ENCODE results near the gene AHI1. TPM values are rescaled to one million over a fixed set of nuclear protein-coding genes. Genes with fewer than 3 reads are reported as not detected.

AHI1 gene
- total RNA-seq, 1 donor from 2014 or later = 9.3 TPM

DNA sequence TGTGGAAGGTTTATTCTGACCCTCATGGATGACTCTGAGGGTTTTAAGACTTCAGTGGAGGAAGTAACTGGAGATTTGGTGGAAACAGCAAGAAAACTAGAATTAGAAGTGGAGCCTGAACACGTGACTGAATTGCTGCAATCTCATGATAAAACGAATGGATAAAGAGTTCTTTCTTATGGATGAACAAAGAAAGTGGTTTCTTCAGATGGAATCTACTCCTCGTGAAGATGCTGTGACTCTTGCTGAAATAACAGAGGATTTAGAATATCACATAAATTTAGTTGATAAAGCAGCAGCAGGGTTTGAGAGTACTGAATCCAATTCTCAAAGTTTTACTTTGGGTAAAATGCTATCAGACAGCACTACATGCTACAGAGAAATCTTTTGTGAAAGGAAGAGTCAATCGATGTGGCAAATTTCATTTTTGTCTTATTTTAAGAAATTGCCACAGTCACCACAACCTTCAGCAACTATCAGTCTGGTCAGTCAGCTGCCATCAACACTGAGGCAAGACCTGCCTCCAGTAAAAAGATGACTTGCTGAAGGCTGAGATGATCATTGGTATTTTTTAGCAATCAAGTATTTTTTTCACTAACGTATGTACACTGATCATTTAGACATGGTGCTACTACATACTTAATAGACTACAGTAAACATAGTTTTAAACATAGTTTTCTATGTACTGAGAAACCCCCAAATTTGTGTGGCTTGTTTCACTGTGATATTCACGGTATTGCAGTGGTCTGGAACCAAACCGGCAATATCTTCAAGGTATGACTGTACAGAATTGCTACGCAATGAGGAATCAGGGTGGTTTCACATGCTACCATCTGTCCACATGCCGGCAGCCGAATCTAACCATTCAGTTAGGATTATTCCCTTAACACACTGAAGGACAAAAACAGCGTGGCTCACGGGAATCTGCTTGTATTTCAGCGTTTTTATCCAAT lies 167.4 kb downstream of the AHI1 start:
- H3K36me3 ChIP-seq = peaks cover 8% of the 10 kb centered on the region

DNA sequence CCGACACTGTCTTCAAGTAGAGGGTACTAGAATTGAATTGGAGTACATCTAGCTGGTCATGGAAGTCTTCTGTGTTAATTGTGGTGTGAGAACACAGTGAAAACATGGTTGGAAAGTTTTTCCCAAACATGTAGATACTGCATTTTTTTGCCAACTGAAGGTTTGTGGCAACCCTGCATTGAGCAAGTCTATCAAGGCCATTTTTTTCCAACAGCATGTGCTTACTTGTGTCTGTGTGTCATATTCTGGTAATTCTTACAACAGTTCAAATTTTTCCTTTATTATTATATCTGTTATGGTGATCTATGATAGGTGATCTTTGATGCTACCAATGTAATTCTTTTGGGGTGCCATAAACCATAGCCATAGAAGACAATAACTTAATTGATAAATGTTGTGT lies 169.4 kb downstream of the AHI1 start:
- H3K27me3 ChIP-seq (ENCODE audit: low read depth) = no peaks in the 10 kb centered on the region
- TF ChIP-seq, protein P1, sequence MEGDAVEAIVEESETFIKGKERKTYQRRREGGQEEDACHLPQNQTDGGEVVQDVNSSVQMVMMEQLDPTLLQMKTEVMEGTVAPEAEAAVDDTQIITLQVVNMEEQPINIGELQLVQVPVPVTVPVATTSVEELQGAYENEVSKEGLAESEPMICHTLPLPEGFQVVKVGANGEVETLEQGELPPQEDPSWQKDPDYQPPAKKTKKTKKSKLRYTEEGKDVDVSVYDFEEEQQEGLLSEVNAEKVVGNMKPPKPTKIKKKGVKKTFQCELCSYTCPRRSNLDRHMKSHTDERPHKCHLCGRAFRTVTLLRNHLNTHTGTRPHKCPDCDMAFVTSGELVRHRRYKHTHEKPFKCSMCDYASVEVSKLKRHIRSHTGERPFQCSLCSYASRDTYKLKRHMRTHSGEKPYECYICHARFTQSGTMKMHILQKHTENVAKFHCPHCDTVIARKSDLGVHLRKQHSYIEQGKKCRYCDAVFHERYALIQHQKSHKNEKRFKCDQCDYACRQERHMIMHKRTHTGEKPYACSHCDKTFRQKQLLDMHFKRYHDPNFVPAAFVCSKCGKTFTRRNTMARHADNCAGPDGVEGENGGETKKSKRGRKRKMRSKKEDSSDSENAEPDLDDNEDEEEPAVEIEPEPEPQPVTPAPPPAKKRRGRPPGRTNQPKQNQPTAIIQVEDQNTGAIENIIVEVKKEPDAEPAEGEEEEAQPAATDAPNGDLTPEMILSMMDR (IDR thresholded peaks at IDR 0.05; ENCODE audit: borderline replicate concordance) = no peak
- no peak for DNase-seq
- no peak overlapping the region for H3K4me3 ChIP-seq
- no peak overlapping the region for H3K27ac ChIP-seq (replicated peaks)
- intact Hi-C loops (cut with micrococcal nuclease) = no loop called here
- peaks cover 8% of the 10 kb centered on the region for H3K9me3 ChIP-seq (replicated peaks)
- peaks cover 8% of the 10 kb centered on the region for H3K36me3 ChIP-seq
- H3K4me1 ChIP-seq = no peaks in the 10 kb centered on the region

More for the DNA sequence above, 167.4 kb downstream of the AHI1 start:
- Histone ChIP-seq H3K9me3 (replicated peaks) (peaks cover 8% of the 10 kb centered on the region), H3K4me1 (no peaks in the 10 kb centered on the region), H3K27me3 (ENCODE audit: low read depth) (no peaks in the 10 kb centered on the region), H3K4me3 (no peak overlapping the region), H3K27ac (replicated peaks) (no peak overlapping the region)
- intact Hi-C loops (cut with micrococcal nuclease) = no loop called here
- TF ChIP-seq, protein P1 (IDR thresholded peaks at IDR 0.05; ENCODE audit: borderline replicate concordance) = no peak
- no peak for DNase-seq

DNA sequence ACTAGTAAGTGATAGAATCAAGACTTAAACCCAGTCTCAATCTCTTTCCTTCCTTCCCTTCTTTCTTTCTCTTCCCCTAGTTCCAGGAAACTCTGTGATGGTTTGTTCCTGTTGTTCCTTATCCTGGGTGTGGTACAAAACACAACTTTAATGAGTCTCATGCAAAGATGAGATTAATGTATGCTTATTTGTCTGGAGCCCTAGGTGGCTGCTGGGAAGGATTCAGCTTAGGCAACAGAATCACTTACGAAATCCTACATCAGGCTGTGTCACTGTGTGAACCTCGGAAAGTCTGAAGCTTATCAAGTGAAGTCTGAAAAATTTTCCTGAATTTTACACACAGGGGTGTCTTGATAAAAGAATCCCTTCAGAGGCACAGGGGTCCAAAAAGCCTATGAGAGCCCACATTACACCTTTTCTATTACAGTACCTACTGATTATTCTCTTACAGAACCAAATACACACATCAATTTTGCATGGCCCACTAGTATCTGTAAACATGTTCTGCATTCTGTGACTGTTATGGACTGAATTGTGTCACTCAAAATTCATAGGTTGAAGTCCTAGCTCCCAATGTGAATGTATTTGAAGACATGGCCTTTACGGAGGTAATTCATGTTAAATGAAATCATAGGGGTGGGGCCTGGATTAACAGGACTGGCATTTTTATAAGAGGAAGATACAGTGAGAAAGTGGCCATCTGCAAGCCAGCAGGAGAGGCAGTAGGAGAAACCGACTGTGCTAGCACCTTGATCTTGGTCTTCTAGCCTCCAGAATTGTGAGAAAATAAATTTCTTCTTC lies 171.7 kb downstream of the AHI1 start:
- intact Hi-C loops (cut with micrococcal nuclease) = no loop called here
- Histone ChIP-seq H3K4me1 (no peaks in the 10 kb centered on the region), H3K27ac (replicated peaks) (no peak overlapping the region), H3K27me3 (ENCODE audit: low read depth) (no peaks in the 10 kb centered on the region), H3K9me3 (replicated peaks) (peaks cover 8% of the 10 kb centered on the region), H3K36me3 (peaks cover 8% of the 10 kb centered on the region), H3K4me3 (no peak overlapping the region)
- TF ChIP-seq, protein P1 (IDR thresholded peaks at IDR 0.05; ENCODE audit: borderline replicate concordance) = no peak
- no peak for DNase-seq

DNA sequence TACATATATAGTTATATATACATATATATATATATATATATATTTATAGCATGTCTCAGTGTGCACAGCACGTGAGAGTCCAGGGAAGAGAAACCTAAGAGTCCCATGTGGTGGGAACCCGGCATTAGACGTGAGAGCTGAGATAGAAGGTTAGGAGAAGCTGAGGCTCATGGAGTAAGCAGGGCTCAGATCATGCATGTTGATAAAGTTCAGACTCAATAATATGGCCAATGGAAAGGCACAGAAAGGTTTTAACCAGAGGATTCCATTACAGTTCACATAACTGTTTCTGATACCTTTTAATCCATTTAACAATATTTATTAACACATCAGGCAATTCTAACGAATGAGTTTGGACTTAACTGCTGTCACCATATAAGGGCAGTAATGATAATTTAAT lies 173.0 kb downstream of the AHI1 start:
- Histone ChIP-seq H3K27me3 (ENCODE audit: low read depth) (no peaks in the 10 kb centered on the region), H3K4me1 (no peaks in the 10 kb centered on the region), H3K36me3 (peaks cover 7% of the 10 kb centered on the region), H3K4me3 (no peak overlapping the region), H3K27ac (replicated peaks) (no peak overlapping the region), H3K9me3 (replicated peaks) (peaks cover 6% of the 10 kb centered on the region)
- intact Hi-C loops (cut with micrococcal nuclease) = no loop called here
- TF ChIP-seq, protein P1 (IDR thresholded peaks at IDR 0.05; ENCODE audit: borderline replicate concordance) = no peak
- DNase-seq = no peak

DNA sequence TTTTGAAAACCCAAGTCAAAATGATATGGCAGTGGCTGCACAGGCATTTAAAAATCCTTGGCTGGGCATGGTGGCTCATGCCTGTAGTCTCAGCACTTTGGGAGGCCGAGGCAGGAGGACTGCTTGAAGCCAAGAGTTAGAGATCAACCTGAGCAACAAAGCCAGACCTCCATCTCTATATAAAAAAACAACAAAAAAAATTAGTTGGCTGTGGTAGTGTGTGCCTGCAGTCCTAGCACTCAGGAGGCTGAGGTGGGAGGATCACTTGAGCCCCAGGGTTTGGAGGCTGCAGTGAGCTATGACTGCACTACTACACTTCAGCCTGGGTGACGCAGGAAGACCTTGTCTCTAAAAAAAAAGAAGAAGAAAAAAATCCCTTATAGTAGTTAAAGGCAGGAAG lies 173.6 kb downstream of the AHI1 start:
- intact Hi-C loops (cut with micrococcal nuclease) = no loop called here
- H3K27ac ChIP-seq (replicated peaks) = no peak overlapping the region

More for the DNA sequence above, 173.6 kb downstream of the AHI1 start:
- Histone ChIP-seq H3K27me3 (ENCODE audit: low read depth) (no peaks in the 10 kb centered on the region), H3K4me1 (no peaks in the 10 kb centered on the region), H3K4me3 (no peak overlapping the region), H3K36me3 (peaks cover 2% of the 10 kb centered on the region), H3K9me3 (replicated peaks) (peaks cover under 1% of the 10 kb centered on the region)
- TF ChIP-seq, protein P1 (IDR thresholded peaks at IDR 0.05; ENCODE audit: borderline replicate concordance) = no peak
- DNase-seq = no peak

All from left ventricle myocardium inferior (tissue), 1 donor.